ENCODE data around the gene FABP1. TPM values are rescaled to one million over a fixed set of nuclear protein-coding genes. Genes with fewer than 3 reads are reported as not detected.

Gene FABP1
- total and polyA plus RNA-seq, 2 of the 8 experiments (the other 6 are each of a cell fraction or from before 2014, with no cell fraction given) = 0.09 TPM; not detected in 1

- no peak for TF ChIP-seq BCL11A (IDR thresholded peaks at IDR 0.05; ENCODE audit: low read depth in 2 of 2, low read length in 2 of 2)
- TF ChIP-seq CHD2 (IDR thresholded peaks at IDR 0.05; ENCODE audit: low read length) = no peak
- no peak for TF ChIP-seq EGR1 (IDR thresholded peaks at IDR 0.05; ENCODE audit: borderline replicate concordance, low read depth, low read length)
- no peak for TF ChIP-seq ASH2L (IDR thresholded peaks at IDR 0.05; ENCODE audit: low read length)
- TF ChIP-seq MAFK (IDR thresholded peaks at IDR 0.05; ENCODE audit: low read depth, low read length) = no peak
- no peak for TF ChIP-seq RBBP5 (IDR thresholded peaks at IDR 0.05; ENCODE audit: borderline replicate concordance, low read depth, low read length)
- TF ChIP-seq SIX5 (IDR thresholded peaks at IDR 0.05; ENCODE audit: low read depth, low read length) = no peak
These were observed 30.7 kb downstream of the FABP1 start (continued) for GRCh38 chr2:88097192-88097591.

Measured in H1 (cell line).